Fibroblast of lung (primary cell): ENCODE measurements around the gene CYB561A3. TPM values are rescaled to one million over a fixed set of nuclear protein-coding genes. Genes with fewer than 3 reads are reported as not detected.

Source experiments
- DNase-seq, 2 donors: peaks; one replicate each; pipeline versions ENCODE4 v3.0.0 to v3.0.0-alpha.2; 2010; ENCODE audit warnings: low read depth in 2 of 2
- H2AFZ ChIP-seq: 2 replicates; pipeline ENCODE4 v1.5.1; 2012; ENCODE audit warnings: low read length, control low read depth, inconsistent platforms
- H3K27ac ChIP-seq: 2 replicates; pipeline ENCODE4 v1.5.1; 2011; ENCODE audit warnings: low read length, control low read depth; ENCODE audit not compliant: insufficient read depth
- H3K27me3 ChIP-seq: 2 replicates; pipeline ENCODE4 v1.5.1; 2011; ENCODE audit warnings: mild to moderate bottlenecking, low read length; ENCODE audit not compliant: control insufficient read depth, insufficient read depth
- H3K36me3 ChIP-seq: 2 replicates; pipeline ENCODE4 v1.5.1; 2011; ENCODE audit warnings: low read length; ENCODE audit not compliant: control insufficient read depth, insufficient read depth
- H3K4me1 ChIP-seq: 2 replicates; pipeline ENCODE4 v1.5.1; 2011; ENCODE audit warnings: low read length; ENCODE audit not compliant: control insufficient read depth, insufficient read depth; ENCODE audit errors: extremely low read depth
- H3K4me2 ChIP-seq: 2 replicates; pipeline ENCODE4 v1.5.1; 2011; ENCODE audit warnings: low read length, control low read depth; ENCODE audit not compliant: insufficient read depth; ENCODE audit errors: extremely low read depth
- H3K4me3 ChIP-seq, 4 experiments: fragments of 200-600 bp in 1 of 4; sonication (generic) in 1 of 4; replicated peaks in 1 of 4; 2 replicates each; pipeline ENCODE4 v1.5.1; 2011 to 2016; ENCODE audit warnings: low read length in 4 of 4, low read depth in 3 of 4, mild to moderate bottlenecking in 3 of 4, control low read depth in 2 of 4, inconsistent platforms in 1 of 4, mixed read lengths in 1 of 4; ENCODE audit not compliant: insufficient read depth in 1 of 4; ENCODE audit errors: control extremely low read depth in 1 of 4
- H3K79me2 ChIP-seq: 2 replicates; pipeline ENCODE4 v1.5.1; 2012; ENCODE audit warnings: mild to moderate bottlenecking, low read length, inconsistent platforms; ENCODE audit not compliant: control insufficient read depth, insufficient read depth
- H3K9ac ChIP-seq: 2 replicates; pipeline ENCODE4 v1.5.1; 2011; ENCODE audit warnings: mild to moderate bottlenecking, low read length, control low read depth; ENCODE audit not compliant: insufficient read depth
- H3K9me3 ChIP-seq: 2 replicates; pipeline ENCODE4 v1.5.1; 2012; ENCODE audit warnings: low read depth, low read length; ENCODE audit not compliant: control insufficient read depth, insufficient read depth
- H4K20me1 ChIP-seq: 2 replicates; pipeline ENCODE4 v1.5.1; 2011; ENCODE audit warnings: low read length; ENCODE audit not compliant: control insufficient read depth, insufficient read depth; ENCODE audit errors: extremely low read depth
- CTCF ChIP-seq, 2 donors: IDR thresholded peaks in 1 of 2; conservative IDR thresholded peaks in 1 of 2; 1 replicate in 1 of 2; 2 replicates in 1 of 2; pipeline ENCODE4 v1.5.1; 2011 to 2012; ENCODE audit warnings: low read length in 2 of 2, control low read depth in 1 of 2, inconsistent platforms in 1 of 2, low read depth in 1 of 2, mild to moderate bottlenecking in 1 of 2
- EZH2 ChIP-seq: IDR thresholded peaks from 2 replicates; pipeline ENCODE4 v1.5.1; 2012; ENCODE audit warnings: low read length, control low read depth, mild to moderate bottlenecking; ENCODE audit errors: missing control alignments
- polyA plus RNA-seq, 2 donors: library from polyadenylated mRNA; depleted of rRNA in 1 of 2; stranded (reverse) in 1 of 2; unstranded in 1 of 2; fragments of >200 nt; gene quantifications; 2 replicates each; pipeline ENCODE4 v1.2.1, GENCODE V29; 2011 to 2012; ENCODE audit warnings: missing spikeins in 1 of 2
- total RNA-seq: library from RNA; depleted of rRNA; stranded (reverse); fragments of >200 nt; gene quantifications from 2 replicates; pipeline ENCODE4 v1.2.1, GENCODE V29; 2014

Gene CYB561A3
- total and polyA plus RNA-seq, 2 donors (not counting 1 experiment from before 2014, with no cell fraction given), result 43.9 to 65.1 TPM

- no peak for TF ChIP-seq EZH2
- peaks cover 15% of the 10 kb centered on the region for H3K4me1 ChIP-seq
These were observed 2.5 kb upstream of the CYB561A3 start for GRCh38 chr11:61364012-61364675.

GRCh38 chr11:61362542-61362875 is 827 bp upstream of the CYB561A3 start:
- peaks cover 10% of the 10 kb centered on the region for H3K36me3 ChIP-seq

More at GRCh38 chr11:61364012-61364675, 2.5 kb upstream of the CYB561A3 start:
- Histone ChIP-seq H2AFZ (no peak overlapping the region), H3K36me3 (peaks cover 15% of the 10 kb centered on the region), H3K79me2 (peaks cover 26% of the 10 kb centered on the region), H3K27me3 (no peaks in the 10 kb centered on the region), H3K27ac (no peak overlapping the region), H4K20me1 (no peaks in the 10 kb centered on the region), H3K4me2 (no peak overlapping the region), H3K9me3 (no peaks in the 10 kb centered on the region), H3K4me3 (no peak overlapping the region), H3K9ac (no peak overlapping the region)
- no peak for DNase-seq

GRCh38 chr11:61361237-61361740 is 393 bp downstream of the CYB561A3 start:
- Histone ChIP-seq H3K36me3 (peaks cover 7% of the 10 kb centered on the region), H3K27me3 (no peaks in the 10 kb centered on the region), H2AFZ (peak overlapping the region; percentile 51), H3K79me2 (peaks cover 26% of the 10 kb centered on the region), H3K4me1 (peaks cover 7% of the 10 kb centered on the region), H4K20me1 (no peaks in the 10 kb centered on the region), H3K9ac (peak overlapping the region; percentile 94), H3K4me2 (peak overlapping the region; percentile 92), H3K4me3 (peak overlapping the region; percentile 84 to 99 (median 98)), H3K27ac (peak overlapping the region; percentile 99), H3K9me3 (no peaks in the 10 kb centered on the region)
- no peak for TF ChIP-seq EZH2
- TF ChIP-seq CTCF (conservative IDR thresholded peaks at IDR 0.05 in 1 of 2, IDR thresholded peaks at IDR 0.05 in 1 of 2; ENCODE audit: low read depth in 1 of 2, low read length in 2 of 2), result no peak
- DNase-seq, result no peak

More at GRCh38 chr11:61362542-61362875, 827 bp upstream of the CYB561A3 start:
- Histone ChIP-seq H3K27ac (peak overlapping the region; percentile 99), H3K79me2 (peaks cover 26% of the 10 kb centered on the region), H4K20me1 (no peaks in the 10 kb centered on the region), H3K4me3 (peak overlapping the region; percentile 84 to 99 (median 98)), H3K4me2 (peak overlapping the region; percentile 93), H3K9me3 (no peaks in the 10 kb centered on the region), H3K27me3 (no peaks in the 10 kb centered on the region), H3K9ac (peak overlapping the region; percentile 94), H3K4me1 (peaks cover 10% of the 10 kb centered on the region), H2AFZ (peak overlapping the region; percentile 82)
- TF ChIP-seq CTCF (conservative IDR thresholded peaks at IDR 0.05 in 1 of 2, IDR thresholded peaks at IDR 0.05 in 1 of 2; ENCODE audit: low read depth in 1 of 2, low read length in 2 of 2) (no peak), EZH2 (no peak)
- DNase-seq, result peak; percentile 61 to 73
